ENCODE results near the gene MS4A4E.
"Not testable (repeated sequence)": the region's sequence is repeated elsewhere in the genome, so short reads cannot be mapped to it uniquely, and the experiment has no call there.

Gene MS4A4E

DNA sequence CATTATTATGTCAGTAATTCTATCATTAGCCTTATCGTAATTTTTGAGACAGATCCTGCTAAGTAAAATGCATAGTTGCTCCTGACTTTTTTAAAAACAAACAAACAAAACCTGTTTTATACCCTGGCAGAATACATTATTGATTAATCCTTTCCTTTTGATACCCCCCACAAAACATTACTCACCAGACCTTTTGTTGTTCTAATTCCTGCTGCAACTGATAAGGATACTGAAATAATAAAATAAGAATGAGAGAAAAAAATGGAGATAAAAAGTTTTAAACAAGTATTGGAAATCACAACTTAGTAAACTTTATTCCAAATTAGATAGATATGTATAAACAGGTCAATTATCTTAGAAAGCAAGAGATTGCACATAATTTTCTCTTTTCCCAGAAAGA lies 28.6 kb downstream of the MS4A4E start:
- no peak for DNase-seq

GRCh38 chr11:60211206-60211605 lies 31.7 kb downstream of the MS4A4E start:
- no peak for DNase-seq

- no peak for DNase-seq
These were observed 33.0 kb downstream of the MS4A4E start for GRCh38 chr11:60209977-60210376.

GRCh38 chr11:60208951-60209350 lies 34.0 kb downstream of the MS4A4E start:
- no peak for DNase-seq

DNA sequence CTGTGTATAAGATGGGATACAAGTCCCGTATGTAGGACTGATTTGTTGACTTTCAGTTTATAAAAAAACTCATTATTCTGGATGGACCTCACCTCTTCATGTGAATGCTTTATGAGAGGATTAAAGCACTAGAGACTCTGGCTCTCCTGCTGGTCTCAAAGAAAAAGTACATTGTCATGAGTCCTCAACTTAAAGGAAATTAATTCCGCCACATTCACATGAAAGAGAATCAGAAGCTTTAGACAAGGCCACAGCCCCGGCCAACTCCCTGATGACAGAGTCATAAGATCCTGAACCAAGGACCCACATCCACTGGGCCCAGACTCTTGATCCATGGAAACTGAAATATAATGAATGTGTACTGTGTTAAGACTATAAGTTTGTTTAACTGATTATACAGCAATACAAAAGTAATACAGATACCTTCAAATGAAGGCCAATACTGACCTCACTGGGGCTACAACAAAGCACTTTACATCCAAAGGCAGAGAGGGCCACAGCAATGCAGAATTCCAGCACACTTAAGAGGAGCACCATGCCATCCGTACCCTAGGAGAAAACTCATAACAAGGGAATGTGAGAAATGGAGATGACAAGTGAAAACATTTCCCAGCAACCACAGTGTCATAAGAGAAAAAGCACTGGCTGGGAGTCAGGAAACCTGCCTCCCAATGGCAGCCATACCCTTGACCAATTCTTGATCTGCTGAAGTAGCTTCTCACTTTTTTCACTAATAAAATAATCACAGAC lies 34.6 kb downstream of the MS4A4E start:
- no peak for DNase-seq

- no peak for DNase-seq
These were observed 36.3 kb downstream of the MS4A4E start for GRCh38 chr11:60206616-60207015.

- no peak for DNase-seq
These were observed 38.0 kb downstream of the MS4A4E start for GRCh38 chr11:60204922-60205321.

GRCh38 chr11:60201334-60201733 lies 41.6 kb downstream of the MS4A4E start:
- not testable (repeated sequence) for DNase-seq

- no peak for DNase-seq
These were observed 45.5 kb downstream of the MS4A4E start for GRCh38 chr11:60197442-60197841.

- DNase-seq, result no peak
These were observed 47.0 kb downstream of the MS4A4E start for GRCh38 chr11:60195923-60196368.

- DNase-seq, result no peak
These were observed 48.4 kb downstream of the MS4A4E start for GRCh38 chr11:60194511-60194910.

DNA sequence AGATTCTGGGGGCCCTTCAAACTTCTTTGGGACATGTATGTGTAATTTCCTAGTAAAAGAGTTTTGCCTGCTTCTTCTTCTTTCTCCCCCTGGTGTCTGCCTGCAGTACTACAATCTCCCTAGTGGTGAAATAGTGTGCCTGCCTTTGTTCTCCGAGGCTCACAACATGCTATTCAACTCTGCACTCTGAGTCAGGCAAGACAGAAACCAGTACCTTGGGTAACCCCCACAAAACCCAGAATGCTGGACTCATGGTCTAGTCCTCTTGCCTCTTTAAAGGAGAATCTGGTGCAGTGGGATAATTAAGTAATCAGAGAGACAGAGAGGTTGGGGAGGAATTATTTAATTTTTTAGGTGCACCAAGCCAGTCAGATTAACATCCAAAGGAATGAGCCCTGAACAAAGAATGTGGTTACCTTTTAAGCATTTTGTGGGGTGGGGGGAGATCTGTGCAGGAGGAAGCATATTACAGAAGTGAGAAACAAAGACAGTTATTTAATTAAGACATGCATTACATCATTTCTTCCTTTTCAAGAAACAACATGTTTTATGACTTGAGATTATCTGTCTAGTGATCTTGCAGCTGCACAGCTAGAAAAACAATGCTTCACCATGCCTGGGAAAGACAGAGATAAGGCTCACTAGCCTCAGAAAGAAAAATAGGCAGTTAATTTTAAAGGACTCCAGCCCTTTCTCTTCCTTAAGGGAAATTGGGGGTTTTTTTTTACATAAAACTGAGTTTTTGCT lies 49.1 kb downstream of the MS4A4E start:
- DNase-seq, result no peak

DNA sequence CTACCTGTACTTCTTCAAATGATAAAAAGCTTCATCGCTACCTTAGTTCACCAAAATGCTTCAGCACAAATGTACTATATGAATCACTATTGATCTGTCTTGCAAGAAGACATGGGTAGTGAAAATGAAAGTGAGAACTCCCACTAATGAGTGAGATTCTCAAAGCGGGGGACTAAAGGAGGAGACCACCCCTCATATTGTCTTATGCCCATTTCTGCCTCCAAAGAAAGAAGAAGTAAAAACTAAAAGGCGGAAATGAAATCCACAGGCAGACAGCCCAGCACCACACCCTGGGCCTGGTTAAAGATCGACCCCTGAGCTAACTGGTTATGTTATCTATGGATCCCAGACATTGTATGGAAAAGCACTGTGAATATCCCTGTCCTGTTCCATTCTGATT lies 50.4 kb downstream of the MS4A4E start:
- not testable (repeated sequence) for DNase-seq

GRCh38 chr11:60188481-60188880 lies 54.5 kb downstream of the MS4A4E start:
- DNase-seq, result not testable (repeated sequence)

- DNase-seq, result not testable (repeated sequence)
These were observed 56.8 kb downstream of the MS4A4E start for GRCh38 chr11:60186128-60186527.

DNA sequence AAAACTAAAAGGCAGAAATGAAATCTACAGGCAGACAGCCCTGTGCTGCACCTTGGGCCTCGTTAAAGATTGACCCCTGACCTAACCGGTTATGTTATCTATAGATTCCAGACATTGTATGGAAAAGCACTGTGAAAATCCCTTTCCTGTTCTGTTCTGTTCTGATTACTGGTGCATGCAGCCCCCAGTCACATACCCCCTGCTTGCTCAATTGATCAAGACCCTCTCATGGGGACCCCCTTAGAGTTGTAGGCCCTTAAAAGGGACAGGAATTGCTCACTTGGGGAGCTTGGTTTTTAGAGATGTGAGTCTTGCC lies 57.5 kb downstream of the MS4A4E start:
- DNase-seq, result not testable (repeated sequence)

GRCh38 chr11:60184824-60185511 lies 58.0 kb downstream of the MS4A4E start:
- DNase-seq, result no peak

- no peak for DNase-seq
These were observed 59.2 kb downstream of the MS4A4E start for GRCh38 chr11:60183591-60184205.

GRCh38 chr11:60182541-60183330 lies 60.2 kb downstream of the MS4A4E start, which contains the start of gene MS4A6A:
TSS of gene MS4A6A (minus strand) at chr11:60183083. CDS start at chr11:60181727, 1,356 bp downstream.
- DNase-seq, result no peak

GRCh38 chr11:60175860-60176275 lies 67.1 kb downstream of the MS4A4E start:
- DNase-seq, result no peak

GRCh38 chr11:60172011-60172410 lies 70.9 kb downstream of the MS4A4E start:
- DNase-seq, result no peak

DNA sequence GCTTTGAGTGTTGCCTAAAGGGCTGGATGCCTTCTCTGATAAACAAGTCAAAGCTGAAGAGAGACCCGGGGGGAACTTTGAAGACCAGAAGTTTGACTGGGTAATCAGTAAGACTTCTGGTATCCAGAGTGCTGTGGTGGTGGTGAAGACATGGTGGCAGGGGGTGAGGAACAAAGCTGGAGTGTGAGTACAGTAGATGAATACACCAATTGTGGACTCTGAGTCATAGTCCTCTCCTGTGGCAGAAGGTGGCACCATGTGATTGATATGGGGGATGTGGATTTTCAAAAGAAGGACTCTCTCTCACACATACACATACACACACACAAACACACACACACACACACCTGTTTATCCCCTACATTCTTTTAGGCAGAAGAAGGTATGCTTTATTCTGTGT lies 72.4 kb downstream of the MS4A4E start:
- no peak for DNase-seq
